Peyer's patch (tissue), 4 donors: ENCODE measurements around the gene C1QTNF6.

Experiments
- CTCF ChIP-seq, 6 experiments: fragments of 450-650 bp in 4 of 6; fragments of 200-600 bp in 2 of 6; sonication (generic) in 1 of 6; IDR thresholded peaks; one replicate each; pipeline ENCODE4 v1.5.1; 2017 to 2019; ENCODE audit warnings: antibody characterized with exemption in 6 of 6, mild to moderate bottlenecking in 3 of 6, moderate library complexity in 1 of 6
- POLR2A ChIP-seq, 2 donors: fragments of 450-650 bp; IDR thresholded peaks; one replicate each; pipeline ENCODE4 v1.5.1; 2017; ENCODE audit warnings: antibody characterized with exemption in 2 of 2, mild to moderate bottlenecking in 2 of 2, moderate library complexity in 2 of 2

- TF ChIP-seq CTCF (IDR thresholded peaks at IDR 0.05) (no peak), POLR2A (IDR thresholded peaks at IDR 0.05) (no peak)
Measured at GRCh38 chr22:37183432-37184379, 4.3 kb downstream of the C1QTNF6 start.
